ENCODE results near the gene RAB35.

GRCh38 chr12:120085920-120086645 is 30.5 kb downstream of the RAB35 start:
- TF ChIP-seq, protein P1, sequence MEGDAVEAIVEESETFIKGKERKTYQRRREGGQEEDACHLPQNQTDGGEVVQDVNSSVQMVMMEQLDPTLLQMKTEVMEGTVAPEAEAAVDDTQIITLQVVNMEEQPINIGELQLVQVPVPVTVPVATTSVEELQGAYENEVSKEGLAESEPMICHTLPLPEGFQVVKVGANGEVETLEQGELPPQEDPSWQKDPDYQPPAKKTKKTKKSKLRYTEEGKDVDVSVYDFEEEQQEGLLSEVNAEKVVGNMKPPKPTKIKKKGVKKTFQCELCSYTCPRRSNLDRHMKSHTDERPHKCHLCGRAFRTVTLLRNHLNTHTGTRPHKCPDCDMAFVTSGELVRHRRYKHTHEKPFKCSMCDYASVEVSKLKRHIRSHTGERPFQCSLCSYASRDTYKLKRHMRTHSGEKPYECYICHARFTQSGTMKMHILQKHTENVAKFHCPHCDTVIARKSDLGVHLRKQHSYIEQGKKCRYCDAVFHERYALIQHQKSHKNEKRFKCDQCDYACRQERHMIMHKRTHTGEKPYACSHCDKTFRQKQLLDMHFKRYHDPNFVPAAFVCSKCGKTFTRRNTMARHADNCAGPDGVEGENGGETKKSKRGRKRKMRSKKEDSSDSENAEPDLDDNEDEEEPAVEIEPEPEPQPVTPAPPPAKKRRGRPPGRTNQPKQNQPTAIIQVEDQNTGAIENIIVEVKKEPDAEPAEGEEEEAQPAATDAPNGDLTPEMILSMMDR (IDR thresholded peaks at IDR 0.05; ENCODE audit: low read length) = no peak
- no peak for TF ChIP-seq EZH2 (IDR thresholded peaks at IDR 0.05; ENCODE audit: borderline replicate concordance, low read length)

All from OCI-LY1 (cell line).